HG02943 (cell line): ENCODE data around the gene SPIB.
"Not testable (repeated sequence)": the region's sequence is repeated elsewhere in the genome, so short reads cannot be mapped to it uniquely, and the experiment has no call there.

Experiments
- ATAC-seq: cut with Tn5 transposase; IDR thresholded peaks from one replicate; pipeline ENCODE4 v1.9.1; 2021; ENCODE audit warnings: mild to moderate bottlenecking, low read depth, moderate library complexity; ENCODE audit not compliant: unreplicated experiment

Gene SPIB

DNA sequence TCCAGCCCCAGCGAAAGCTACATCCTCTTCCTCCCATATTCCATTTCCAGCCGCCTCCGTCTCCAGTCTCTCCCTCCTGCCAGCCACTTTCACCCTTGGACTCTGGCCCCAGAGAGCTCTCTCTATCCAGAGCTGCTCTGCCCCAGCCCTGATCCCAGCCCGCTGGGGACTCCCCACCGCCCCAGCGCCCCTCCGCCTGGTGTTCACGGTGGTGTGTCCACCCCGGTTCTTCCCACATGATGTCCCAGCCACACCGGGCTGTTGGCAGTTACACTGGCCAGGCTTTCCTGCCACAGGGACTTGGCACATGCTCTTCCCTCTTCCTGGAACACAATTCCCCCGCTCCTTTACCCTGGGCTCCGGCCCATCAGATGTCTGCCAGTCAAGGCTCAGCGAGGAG is 46.3 kb downstream of the SPIB start:
- ATAC-seq = no peak

DNA sequence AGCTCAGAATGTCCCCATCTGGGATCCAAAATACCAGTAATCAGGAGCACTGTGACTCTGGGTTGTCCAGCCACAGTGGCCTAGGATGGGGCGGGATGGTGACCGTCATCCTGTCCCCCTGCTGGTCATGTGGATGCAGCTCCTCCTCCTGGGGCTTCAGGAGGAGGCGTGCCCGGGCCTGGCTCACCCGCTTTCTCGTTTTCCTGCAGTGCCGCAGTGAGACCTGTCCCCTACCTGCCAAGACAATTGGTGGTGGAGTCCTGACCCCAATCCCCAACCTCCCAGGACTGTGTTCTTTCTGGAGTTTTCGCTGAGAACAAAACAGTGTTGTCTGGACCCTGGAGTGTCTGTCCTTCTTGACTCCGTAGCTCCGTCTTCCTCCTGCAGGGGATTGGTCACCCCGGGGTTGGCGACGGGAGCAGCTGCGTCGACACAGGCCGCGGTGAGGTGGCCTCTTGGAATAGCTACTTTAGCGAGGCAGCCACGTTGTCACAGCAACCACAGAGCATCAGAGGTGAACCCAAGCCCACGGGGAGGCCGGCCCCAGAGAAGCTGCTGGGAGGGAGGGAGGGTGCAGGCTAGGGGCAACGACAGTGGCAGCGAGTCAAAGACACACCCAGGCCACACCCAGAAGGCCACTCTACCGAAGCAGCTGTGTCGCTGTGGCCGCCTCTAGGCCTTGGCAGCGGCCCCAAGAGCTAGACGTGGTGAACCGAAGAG is 47.4 kb downstream of the SPIB start:
- no peak for ATAC-seq

DNA sequence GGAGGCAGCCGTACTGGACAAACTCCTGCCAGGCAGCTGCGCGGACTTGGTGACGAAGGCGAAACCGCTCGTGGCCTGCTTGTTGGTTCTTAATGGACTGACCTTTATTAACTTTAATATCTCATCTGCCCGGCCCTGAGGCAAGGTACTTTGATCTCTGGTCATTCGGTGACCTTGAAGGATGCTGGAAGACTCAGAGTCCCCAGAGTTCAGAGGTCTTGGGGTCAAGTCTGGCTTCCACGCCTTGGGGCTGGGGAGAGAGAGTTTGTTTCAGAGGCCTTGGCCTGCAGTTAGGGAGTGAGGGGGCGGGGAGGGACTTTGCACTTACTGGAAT is 47.9 kb downstream of the SPIB start:
- no peak for ATAC-seq

DNA sequence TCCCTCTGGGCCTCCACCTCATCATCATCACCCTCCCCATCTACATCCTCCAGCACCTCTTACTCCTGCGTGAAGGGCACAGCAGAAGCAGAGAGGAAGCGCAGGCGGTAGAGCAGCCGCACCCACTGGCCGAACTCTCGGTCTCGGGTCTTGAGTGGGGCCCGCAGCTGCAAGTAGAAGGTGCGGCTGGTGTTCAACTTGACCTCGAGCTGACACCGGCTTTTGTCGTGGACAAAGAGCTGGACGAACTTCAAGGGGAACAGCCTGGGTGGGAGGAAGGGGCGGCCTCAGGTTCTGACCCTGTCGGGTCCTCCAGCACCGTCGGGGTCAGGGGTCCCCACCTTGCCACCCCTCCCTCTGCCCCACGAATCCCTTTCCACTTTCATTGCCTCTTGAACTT is 48.8 kb downstream of the SPIB start:
- no peak for ATAC-seq

DNA sequence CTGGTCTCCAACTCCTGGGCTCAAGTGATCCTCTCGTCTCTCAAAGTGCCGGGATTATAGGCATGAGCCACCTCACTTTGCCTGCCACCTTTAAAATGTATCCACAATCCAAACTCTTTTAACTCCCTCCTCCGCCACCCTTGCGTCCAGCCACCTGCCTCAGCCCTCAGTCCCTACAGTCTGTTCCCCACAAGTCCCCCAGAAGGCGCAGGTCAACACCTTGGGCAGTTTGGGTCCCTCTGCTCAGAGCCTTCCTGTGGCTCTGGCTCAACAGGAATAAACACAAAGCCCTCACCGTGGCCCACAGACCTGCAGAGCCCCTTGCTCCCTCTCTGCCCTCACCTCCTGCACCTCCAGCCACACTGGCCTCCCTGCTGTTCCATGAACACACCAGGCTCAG is 50.1 kb downstream of the SPIB start:
- no peak for ATAC-seq

DNA sequence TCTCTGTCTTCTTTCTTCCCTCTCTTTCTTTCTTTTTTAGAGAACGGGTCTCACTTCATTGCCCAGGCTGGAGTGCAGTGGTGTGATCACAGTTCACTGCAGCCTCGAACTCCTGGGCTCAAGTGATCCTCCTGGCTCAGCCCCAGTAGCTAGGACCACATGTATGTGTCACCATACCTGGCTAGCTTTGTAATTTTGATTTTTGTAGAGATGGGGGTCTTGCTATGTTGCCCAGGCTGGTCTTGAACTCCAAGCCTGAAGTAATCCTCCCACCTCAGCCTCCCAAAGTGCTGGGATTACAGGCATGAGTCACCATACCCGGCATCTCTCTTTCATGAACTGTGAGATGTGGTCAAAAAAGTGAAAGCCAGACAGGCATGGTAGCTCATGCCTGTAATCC is 54.6 kb downstream of the SPIB start:
- ATAC-seq = not testable (repeated sequence)

DNA sequence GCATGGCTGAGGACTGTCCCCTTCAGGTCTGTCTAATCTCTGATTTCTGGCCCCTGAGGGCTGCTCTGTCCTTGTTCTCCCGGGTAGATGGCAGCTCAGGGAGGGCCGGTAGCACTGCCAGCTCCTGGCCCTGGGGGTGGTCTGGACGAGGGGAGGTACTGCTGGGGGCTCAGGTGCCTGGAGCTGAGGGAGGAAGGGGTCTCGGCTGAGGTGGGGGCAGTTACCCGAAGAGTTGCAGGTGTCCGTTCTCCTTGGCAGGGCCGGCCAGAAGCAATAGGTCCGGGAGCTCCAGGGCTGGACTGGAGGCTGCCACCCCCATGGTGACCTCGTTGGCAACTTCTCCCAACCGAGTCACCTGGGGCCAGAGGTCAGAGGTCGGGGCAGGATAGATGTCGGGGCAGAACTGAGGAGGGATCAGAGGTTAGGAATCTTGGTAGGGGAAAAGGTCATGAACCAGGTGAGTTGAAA is 56.4 kb downstream of the SPIB start:
- ATAC-seq = no peak

DNA sequence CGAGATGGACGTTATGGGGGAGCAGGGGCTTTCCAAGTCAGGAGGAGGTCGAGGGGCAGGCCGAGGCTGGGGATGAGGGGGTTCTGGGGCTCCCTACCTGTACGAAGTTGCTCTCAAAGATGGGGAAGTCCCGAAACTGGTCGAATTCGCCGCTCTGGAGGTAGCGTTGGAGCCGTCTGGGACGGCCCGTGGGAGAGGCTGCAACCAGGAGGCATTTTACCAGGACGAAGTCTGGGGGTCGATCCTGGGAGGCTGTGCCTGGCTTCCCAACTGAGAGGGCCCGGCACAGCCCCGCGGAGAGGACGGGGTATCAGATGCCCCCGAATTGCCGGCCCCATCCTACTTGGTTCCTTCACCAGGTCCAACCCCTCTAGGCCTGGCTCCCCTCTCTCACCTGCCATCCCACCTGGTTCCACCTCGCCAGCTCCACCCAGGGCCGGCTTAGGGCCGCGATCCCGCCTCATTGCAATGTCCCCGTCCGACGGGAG is 57.0 kb downstream of the SPIB start:
- no peak for ATAC-seq

DNA sequence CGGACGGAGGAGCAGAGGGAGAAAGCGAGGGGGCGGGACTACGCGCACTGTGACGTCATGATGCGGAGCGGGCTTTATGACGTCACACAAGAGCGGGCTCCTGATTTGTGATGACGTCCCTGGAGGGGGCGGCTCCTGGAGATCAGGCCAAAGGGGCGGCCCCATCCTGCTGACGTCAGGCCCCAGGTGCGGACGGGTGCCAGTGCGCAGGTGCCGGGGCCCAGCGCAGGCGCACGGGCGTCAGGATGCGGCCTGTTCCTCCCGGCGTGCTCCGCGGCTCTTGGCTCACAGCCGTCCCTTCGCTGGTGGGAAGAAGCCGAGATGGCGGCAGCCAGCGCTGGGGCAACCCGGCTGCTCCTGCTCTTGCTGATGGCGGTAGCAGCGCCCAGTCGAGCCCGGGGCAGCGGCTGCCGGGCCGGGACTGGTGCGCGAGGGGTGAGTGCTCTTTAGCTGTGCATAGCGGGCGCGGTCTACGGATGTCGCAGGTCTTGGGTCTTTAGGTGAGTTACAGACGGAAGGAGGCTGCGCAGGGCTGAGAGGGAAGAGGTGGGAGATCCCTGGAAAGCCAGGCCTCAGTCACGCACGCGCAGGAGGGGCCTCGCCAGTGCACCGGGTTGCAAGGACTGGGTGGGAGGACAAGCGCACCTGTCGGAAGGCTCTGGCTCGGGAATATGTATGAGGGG is 57.6 kb downstream of the SPIB start, which contains the start of the genes EMC10 and GARIN5A:
TSS of gene EMC10 (plus strand) at position 284 of the 683 bp plus-strand sequence. CDS start at position 322, 38 bp downstream.
TSS of gene GARIN5A (minus strand) at position 625 of the 683 bp plus-strand sequence. CDS start at position 165, 460 bp downstream.
- ATAC-seq = peak; percentile 81

DNA sequence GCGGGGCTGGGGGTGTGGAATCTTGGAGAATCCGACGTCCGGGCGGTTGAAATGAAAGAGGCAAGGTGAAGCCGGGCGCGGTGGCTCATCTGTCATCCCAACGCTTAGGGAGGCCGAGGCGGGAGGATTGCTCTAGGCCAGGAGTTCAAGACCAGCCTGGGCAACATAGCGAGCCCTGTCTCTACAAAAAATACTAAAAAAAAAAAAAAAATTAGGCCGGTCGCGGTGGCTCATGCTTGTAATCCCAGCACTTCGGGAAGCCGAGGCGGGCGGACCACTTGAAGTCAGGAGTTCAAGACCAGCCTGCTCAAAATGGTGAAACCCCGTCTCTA is 58.1 kb downstream of the SPIB start:
- ATAC-seq = no peak

DNA sequence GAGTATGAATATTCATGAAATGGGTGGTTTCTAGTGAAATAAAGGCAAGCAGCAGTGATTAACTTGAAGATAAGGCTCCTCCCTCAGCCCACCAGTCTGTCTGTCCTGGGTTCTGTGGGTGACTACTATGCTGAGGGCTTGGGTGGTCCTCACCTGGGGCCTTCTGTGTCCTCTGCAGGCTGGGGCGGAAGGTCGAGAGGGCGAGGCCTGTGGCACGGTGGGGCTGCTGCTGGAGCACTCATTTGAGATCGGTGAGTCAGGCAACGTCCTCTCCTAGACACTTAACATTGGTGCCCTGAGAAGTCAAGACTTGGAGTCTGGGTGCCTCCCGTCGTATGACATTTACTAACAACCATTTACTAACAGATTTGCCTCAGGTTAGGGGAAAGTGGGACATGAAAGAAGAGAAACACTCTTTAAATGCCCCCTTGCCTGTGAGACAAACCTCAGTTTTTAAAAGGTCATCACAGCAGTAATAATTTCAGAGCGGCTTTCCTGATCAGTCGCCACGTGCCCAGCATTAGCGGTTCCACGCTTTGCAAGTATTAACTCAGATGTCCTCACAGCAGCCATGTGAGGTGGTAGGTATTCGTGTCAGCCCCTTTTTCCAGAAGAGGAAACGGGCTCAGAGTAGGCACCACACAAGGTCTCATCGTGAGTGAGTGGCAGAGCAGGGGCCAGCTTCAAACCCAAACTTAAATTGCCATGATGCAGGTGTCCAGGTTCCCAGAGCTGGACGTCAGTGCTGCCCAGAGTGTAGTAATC is 59.2 kb downstream of the SPIB start:
- no peak for ATAC-seq

DNA sequence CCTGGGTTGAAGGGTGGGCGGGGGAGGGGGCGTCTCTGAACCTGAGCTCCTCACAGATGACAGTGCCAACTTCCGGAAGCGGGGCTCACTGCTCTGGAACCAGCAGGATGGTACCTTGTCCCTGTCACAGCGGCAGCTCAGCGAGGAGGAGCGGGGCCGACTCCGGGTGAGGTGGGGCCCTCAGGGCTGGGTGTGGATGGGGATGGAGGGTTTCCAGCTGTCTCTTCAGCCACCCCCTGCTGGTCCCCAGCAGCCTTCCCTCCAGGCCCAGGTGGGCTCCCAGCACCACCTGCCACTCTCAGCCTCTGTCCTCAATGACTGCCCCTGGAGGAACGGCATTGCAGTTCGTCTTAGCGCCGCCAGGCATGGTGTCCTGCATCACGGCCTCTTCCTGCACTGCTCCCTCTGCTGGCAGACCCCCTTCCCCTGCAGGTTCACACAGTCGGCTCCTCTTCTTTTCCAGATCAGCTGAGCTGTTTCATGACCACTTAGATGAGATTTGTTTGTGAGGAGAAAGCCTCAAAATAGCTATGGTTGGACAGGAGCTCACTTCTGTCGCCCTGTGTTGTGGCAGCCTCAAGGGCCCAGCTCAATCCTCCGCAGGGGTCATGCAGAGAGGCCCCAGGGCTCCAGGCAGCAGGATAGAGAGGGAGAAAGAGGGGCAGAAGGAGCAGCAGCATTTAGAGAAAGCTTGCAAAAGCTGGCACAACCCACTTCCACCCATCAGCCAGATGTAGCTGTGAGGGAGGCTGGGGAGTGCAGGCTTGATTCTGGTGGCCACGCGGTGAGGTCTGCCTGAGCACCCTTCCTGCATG is 60.4 kb downstream of the SPIB start:
- no peak for ATAC-seq

DNA sequence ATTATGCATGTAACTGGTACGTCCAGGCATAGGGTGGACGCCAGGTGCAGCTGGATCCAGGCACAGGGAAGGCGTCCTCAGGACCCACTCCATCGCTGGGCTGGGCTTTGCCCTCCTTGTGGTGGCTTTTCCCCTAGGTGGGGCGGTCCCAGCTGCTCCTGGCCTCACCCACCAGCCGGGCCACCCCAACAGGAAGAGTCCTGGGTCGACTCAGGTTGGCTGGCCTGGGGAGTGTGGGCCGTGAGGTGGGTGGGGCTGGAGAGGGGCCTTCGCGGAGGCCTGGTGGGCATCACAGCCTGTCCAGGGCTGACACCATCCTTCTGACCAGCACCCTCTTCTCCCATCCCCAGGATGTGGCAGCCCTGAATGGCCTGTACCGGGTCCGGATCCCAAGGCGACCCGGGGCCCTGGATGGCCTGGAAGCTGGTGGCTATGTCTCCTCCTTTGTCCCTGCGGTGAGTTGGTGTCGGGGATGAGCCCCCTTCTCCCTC is 61.1 kb downstream of the SPIB start:
- ATAC-seq = no peak

DNA sequence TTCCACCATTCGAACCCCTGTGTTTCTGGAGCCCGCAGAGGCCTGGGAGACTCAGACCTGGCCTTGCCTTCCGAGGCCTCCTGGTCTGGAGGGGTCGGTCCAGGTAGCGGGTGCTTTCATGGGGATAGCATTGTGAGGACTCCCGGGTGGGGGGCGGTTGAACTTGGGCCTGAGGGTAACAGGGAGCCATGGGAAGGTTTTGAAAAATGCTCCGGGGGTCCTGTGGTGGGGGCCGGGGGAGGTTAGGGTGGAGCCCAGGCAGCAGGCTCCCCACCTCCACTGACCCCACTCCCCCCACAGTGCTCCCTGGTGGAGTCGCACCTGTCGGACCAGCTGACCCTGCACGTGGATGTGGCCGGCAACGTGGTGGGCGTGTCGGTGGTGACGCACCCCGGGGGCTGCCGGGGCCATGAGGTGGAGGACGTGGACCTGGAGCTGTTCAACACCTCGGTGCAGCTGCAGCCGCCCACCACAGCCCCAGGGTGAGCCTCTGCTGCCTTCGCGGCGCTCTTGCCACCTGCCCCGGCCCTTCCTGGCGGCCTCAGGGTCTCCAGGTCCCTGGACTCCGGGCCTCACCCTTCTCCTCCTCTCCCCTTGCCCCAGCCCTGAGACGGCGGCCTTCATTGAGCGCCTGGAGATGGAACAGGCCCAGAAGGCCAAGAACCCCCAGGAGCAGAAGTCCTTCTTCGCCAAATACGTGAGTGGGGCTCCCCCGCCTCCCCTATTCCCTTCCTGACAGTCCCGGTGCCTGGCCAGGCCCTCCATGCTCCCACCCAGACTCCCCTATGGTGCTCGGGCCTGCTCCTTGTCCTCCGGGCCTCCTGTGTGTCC is 61.8 kb downstream of the SPIB start:
- no peak for ATAC-seq
